MCF 10A (cell line): ENCODE results near the gene PUS7. TPM values are rescaled to one million over a fixed set of nuclear protein-coding genes. Genes with fewer than 3 reads are reported as not detected.
"Not testable (repeated sequence)": the region's sequence is repeated elsewhere in the genome, so short reads cannot be mapped to it uniquely, and the experiment has no call there.

Experiments
- BruUV-seq: library from RNA; stranded (reverse); fragments of 400-500 nt; replicated peaks from 2 replicates; lab custom pipeline; 2021; lab: Mats Ljungman, UMichigan
- CTCF ChIA-PET: fragments of 300-600 bp; sonication (Branson Sonifier 250); formaldehyde crosslinking; extraction: SDS; loops from one replicate; lab custom pipeline; 2021; ENCODE audit warnings: antibody characterized with exemption, inconsistent platforms; lab: Yijun Ruan, JAX
- POLR2A ChIA-PET: fragments of 300-600, 350-650 bp; sonication (Branson Sonifier 250); formaldehyde crosslinking; extraction: SDS; loops from one replicate; lab custom pipeline; 2020; ENCODE audit warnings: antibody characterized with exemption, inconsistent platforms; lab: Yijun Ruan, JAX
- DNase-seq: peaks from one replicate; pipeline ENCODE4 v3.0.0-alpha.2; 2018; ENCODE audit not compliant: unreplicated experiment
- H3K27ac Mint-ChIP-seq: one replicate; pipeline ENCODE4 v1.8.0; 2022; ENCODE audit warnings: mild to moderate bottlenecking, low read depth, mixed read lengths; ENCODE audit not compliant: unreplicated experiment
- H3K27me3 Mint-ChIP-seq: one replicate; pipeline ENCODE4 v1.8.0; 2022; ENCODE audit warnings: mixed read lengths; ENCODE audit not compliant: insufficient read depth, unreplicated experiment
- H3K36me3 Mint-ChIP-seq: one replicate; pipeline ENCODE4 v1.8.0; 2022; ENCODE audit warnings: mild to moderate bottlenecking, moderate library complexity, mixed read lengths; ENCODE audit not compliant: insufficient read depth, unreplicated experiment
- H3K4me1 Mint-ChIP-seq: one replicate; pipeline ENCODE4 v1.8.0; 2022; ENCODE audit warnings: mixed read lengths; ENCODE audit not compliant: insufficient read depth, unreplicated experiment
- H3K4me3 Mint-ChIP-seq: one replicate; pipeline ENCODE4 v1.8.0; 2022; ENCODE audit warnings: mild to moderate bottlenecking, moderate library complexity, mixed read lengths; ENCODE audit not compliant: unreplicated experiment
- H3K9me3 Mint-ChIP-seq: one replicate; pipeline ENCODE4 v1.8.0; 2022; ENCODE audit warnings: mixed read lengths; ENCODE audit not compliant: unreplicated experiment
- CTCF ChIP-seq: fragments of 200-600 bp; IDR thresholded peaks from one replicate; pipeline ENCODE4 v1.8.0; 2022; ENCODE audit warnings: antibody characterized with exemption, mild to moderate bottlenecking; ENCODE audit not compliant: unreplicated experiment
- intact Hi-C: fragments of 100-400 bp; cut with micrococcal nuclease; formaldehyde crosslinking; loops from 2 replicates; pipeline ENCODE4 v1.14.1; 2022
- total RNA-seq: library from RNA; stranded (reverse); gene quantifications from 2 replicates; pipeline ENCODE4 v1.2.3, GENCODE V29; 2022

Gene PUS7
- total RNA-seq, 1 experiment from 2014 or later: 29.7 TPM

DNA sequence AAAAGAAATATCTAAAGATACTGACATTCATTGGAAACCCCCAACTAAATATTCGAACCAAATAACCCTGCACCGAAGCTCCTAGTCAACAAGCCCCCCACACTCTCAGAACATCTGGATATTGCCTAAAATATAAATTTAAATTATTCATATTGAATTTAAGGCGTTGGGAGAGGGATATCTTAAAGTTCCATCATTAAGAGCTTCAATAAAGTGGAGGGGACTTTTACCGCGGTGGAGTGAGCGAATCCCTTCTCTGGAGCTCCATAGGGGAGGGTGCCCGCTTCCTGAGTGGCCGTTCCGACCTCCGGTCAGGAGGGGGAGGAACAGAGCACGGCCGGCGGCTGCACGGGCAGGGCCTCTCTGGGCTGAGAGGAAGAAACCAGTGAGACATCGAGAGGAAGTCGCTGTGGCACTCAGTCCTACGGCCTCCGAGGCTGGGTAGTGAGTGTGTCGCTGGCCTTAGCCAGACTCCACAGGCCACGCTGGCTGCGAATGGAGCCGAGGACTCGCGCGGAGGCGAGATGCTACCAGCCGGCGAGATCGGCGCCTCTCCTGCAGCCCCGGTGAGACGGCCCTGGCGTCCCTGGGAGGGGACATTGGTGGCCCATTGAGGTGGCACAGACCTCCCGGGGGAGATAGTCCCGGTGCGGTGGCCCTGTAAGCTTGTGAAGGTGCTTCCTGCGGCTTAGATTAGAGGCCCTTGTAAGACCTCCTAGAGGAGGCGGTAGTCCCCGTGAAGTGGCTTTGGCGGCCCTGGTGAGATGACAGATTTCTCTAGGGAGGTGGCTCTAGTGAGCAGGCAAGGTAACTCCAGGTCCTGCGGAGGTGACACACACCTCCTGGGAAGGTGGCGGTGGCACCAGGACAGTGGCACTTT lies 10.0 kb upstream of the PUS7 start, which contains the start of gene RINT1:
Gene RINT1 (plus strand): TSS at position 410 of the 880 bp plus-strand sequence. CDS start 115 bp downstream, at position 525.
- Mint-ChIP-seq H3K4me3 (peak within 1 kb of the TSS; percentile 93), H3K9me3 (no peaks in the 10 kb centered on the region), H3K36me3 (peaks cover 5% of the 10 kb centered on the region), H3K27ac (peak within 1 kb of the TSS; percentile 89), H3K27me3 (no peaks in the 10 kb centered on the region), H3K4me1 (peaks cover 5% of the 10 kb centered on the region)
- peak; percentile 67 for TF ChIP-seq CTCF
- ChIA-PET POLR2A (interaction anchor here (0.5 to 2.0 kb wide), 16 partner anchors 9 to 1803 kb away, joined by 3 to 13 read pairs (median 4); no protein-coding TSS in a partner anchor), CTCF (interaction anchor here (0.6 to 1.9 kb wide), 31 partner anchors 8 to 1741 kb away, joined by 3 to 20 read pairs (median 3); partner anchors contain the start of gene PUS7)
- no TSS peak for BruUV-seq
- DNase-seq: peak; percentile 87
- intact Hi-C loops: loop anchor here (5.0 kb wide), 1 partner anchor 510 kb away; no protein-coding TSS in a partner anchor

DNA sequence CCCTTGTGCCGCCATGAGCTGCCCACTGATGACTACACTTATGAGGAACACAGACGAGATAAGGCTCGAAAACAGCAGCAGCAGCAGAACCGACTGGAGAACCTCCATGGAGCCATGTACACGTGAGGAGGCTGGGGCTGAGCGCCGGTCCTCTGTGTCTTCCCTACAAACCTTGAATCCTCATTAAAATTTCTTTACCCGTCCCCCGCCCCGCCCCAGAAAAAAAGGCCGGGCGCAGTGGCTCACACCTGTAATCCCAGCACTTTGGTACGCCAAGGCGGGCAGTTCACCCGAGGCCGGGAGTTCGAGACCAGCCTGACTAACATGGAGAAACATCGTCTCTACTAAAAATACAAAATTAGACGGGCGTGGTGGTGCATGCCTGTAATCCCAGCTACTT lies 8.5 kb upstream of the PUS7 start:
- intact Hi-C loops: loop anchor here (5.0 kb wide), 1 partner anchor 512 kb away; no protein-coding TSS in a partner anchor
- Mint-ChIP-seq H3K27ac (no peak overlapping the region), H3K27me3 (no peaks in the 10 kb centered on the region), H3K9me3 (no peaks in the 10 kb centered on the region), H3K4me3 (no peak overlapping the region), H3K36me3 (no peaks in the 10 kb centered on the region), H3K4me1 (peaks cover 5% of the 10 kb centered on the region)
- ChIA-PET CTCF (interaction anchor here (1.0 kb wide), 1 partner anchor 537 kb away, joined by 3 read pairs; no protein-coding TSS in a partner anchor), POLR2A (no interaction called here)
- TF ChIP-seq CTCF: no peak
- no TSS peak for BruUV-seq
- DNase-seq: no peak

DNA sequence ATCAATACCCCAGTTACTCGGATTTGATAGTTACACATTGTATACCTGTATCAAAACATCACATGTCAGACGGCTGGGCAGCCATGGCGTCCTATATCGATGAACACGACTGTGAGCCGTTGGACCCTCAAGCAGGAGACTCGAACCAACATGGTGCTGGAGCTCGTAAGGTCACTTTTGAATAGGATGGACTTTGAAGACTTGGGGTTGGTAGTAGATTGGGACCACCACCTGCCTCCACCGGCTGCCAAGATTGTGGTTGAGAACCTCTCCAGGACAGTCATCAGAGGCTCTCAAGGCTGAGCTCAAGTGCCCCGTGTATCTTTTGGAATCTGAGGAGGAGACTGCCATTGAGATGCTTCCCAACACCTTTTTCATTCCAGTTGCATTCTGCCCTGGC lies 8.1 kb upstream of the PUS7 start:
- intact Hi-C loops: loop anchor here (5.0 kb wide), 1 partner anchor 512 kb away; no protein-coding TSS in a partner anchor
- ChIA-PET POLR2A (no interaction called here), CTCF (interaction anchor here (0.6 to 1.0 kb wide), 2 partner anchors 100 to 537 kb away, joined by 3 read pairs; no protein-coding TSS in a partner anchor)
- BruUV-seq: no TSS peak
- peaks cover 5% of the 10 kb centered on the region for H3K4me1 Mint-ChIP-seq
- no peaks in the 10 kb centered on the region for H3K9me3 Mint-ChIP-seq
- no peak for TF ChIP-seq CTCF
- no peak overlapping the region for H3K4me3 Mint-ChIP-seq
- H3K27ac Mint-ChIP-seq: no peak overlapping the region
- H3K36me3 Mint-ChIP-seq: no peaks in the 10 kb centered on the region
- no peaks in the 10 kb centered on the region for H3K27me3 Mint-ChIP-seq
- no peak for DNase-seq

- H3K27me3 Mint-ChIP-seq, H3K4me3 Mint-ChIP-seq, BruUV-seq, H3K27ac Mint-ChIP-seq, DNase-seq, H3K4me1 Mint-ChIP-seq, CTCF ChIA-PET, H3K9me3 Mint-ChIP-seq, H3K36me3 Mint-ChIP-seq, intact Hi-C loops: not testable (repeated sequence)
- POLR2A ChIA-PET: interaction anchor here (0.6 to 1.2 kb wide), 2 partner anchors 23 to 41 kb away, joined by 3 read pairs; no protein-coding TSS in a partner anchor
Observed at GRCh38 chr7:105527737-105528136, 5.7 kb upstream of the PUS7 start.
